HK-2 (cell line): ENCODE data around the gene RNF138.
"Not testable (repeated sequence)": the region's sequence is repeated elsewhere in the genome, so short reads cannot be mapped to it uniquely, and the experiment has no call there.

Experiments used
- DNase-seq: peaks from one replicate; pipeline ENCODE4 v3.0.0-alpha.2; 2018; ENCODE audit not compliant: unreplicated experiment

RNF138 gene

GRCh38 chr18:32175265-32175664 is 83.6 kb downstream of the RNF138 start:
- no peak for DNase-seq

GRCh38 chr18:32176745-32177144 is 85.1 kb downstream of the RNF138 start:
- not testable (repeated sequence) for DNase-seq

- no peak for DNase-seq
Observed at GRCh38 chr18:32177530-32177929, 85.9 kb downstream of the RNF138 start.
